Measurements from ENCODE around the gene LRRC72. TPM values are rescaled to one million over a fixed set of nuclear protein-coding genes. Genes with fewer than 3 reads are reported as not detected.

The LRRC72 gene
- total and polyA plus RNA-seq, 8 donors: not detected

DNA sequence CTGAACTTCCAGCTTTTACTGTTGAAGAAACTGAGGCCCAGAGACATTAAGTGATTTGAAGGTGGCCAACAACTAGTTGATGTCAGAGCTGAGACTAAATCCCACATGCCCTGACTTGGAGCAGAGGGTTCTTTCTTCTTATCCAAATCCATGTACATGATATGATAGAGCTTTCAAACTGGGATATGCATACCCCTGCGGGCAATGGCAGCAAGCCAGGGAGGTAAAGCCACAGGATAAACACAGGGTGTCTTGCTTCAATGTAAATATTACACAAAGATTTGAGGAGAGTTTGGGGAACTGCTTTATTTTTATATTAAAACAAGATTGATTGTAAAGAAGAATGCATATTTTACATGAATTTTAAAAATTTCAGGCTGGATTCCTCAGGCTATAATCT lies 2.3 kb upstream of the LRRC72 start:
- H3K4me3 ChIP-seq: no peak overlapping the region
- 20 to 22% methylated on average over 1 of the region's 1 CpG for WGBS, 2 donors
- H3K9me3 ChIP-seq: no peaks in the 10 kb centered on the region
- H3K27ac ChIP-seq: no peak overlapping the region
- H3K27me3 ChIP-seq: no peaks in the 10 kb centered on the region
- FAIRE-seq (no peak), DNase-seq (no peak), ATAC-seq (no peak)
- H3K36me3 ChIP-seq: no peaks in the 10 kb centered on the region
- TF ChIP-seq, protein P1, sequence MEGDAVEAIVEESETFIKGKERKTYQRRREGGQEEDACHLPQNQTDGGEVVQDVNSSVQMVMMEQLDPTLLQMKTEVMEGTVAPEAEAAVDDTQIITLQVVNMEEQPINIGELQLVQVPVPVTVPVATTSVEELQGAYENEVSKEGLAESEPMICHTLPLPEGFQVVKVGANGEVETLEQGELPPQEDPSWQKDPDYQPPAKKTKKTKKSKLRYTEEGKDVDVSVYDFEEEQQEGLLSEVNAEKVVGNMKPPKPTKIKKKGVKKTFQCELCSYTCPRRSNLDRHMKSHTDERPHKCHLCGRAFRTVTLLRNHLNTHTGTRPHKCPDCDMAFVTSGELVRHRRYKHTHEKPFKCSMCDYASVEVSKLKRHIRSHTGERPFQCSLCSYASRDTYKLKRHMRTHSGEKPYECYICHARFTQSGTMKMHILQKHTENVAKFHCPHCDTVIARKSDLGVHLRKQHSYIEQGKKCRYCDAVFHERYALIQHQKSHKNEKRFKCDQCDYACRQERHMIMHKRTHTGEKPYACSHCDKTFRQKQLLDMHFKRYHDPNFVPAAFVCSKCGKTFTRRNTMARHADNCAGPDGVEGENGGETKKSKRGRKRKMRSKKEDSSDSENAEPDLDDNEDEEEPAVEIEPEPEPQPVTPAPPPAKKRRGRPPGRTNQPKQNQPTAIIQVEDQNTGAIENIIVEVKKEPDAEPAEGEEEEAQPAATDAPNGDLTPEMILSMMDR (IDR thresholded peaks at IDR 0.05): no peak
- intact Hi-C loops (cut with DNase I): no loop called here
- H3K4me1 ChIP-seq: no peaks in the 10 kb centered on the region

DNA sequence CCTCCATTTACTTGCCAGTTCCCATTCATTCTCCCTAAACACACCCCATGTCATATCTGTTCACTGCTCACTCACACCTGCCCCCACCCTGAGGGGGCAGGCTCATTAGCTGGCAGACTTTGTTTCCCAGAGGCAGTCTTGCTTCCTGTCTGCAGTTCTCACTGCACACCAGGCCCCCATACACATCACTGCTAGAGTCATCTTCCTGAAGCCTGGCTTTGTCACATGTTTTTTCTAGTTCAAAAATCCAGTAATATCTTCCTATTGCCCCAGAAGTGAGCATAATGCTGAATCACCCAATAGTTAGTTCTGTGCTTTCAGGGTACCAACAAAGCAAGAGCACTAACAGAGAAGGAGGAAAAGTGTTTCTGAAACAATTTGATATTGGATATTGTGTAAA lies 1.9 kb downstream of the LRRC72 start:
- Histone ChIP-seq H3K36me3 (no peaks in the 10 kb centered on the region), H3K9me3 (no peaks in the 10 kb centered on the region), H3K27ac (no peak overlapping the region), H3K4me1 (no peaks in the 10 kb centered on the region), H3K27me3 (no peaks in the 10 kb centered on the region), H3K4me3 (no peak overlapping the region)
- no peak for DNase-seq
- intact Hi-C loops (cut with DNase I): no loop called here
- no peak for FAIRE-seq
- no peak for ATAC-seq
- TF ChIP-seq, protein P1 (IDR thresholded peaks at IDR 0.05): no peak

DNA sequence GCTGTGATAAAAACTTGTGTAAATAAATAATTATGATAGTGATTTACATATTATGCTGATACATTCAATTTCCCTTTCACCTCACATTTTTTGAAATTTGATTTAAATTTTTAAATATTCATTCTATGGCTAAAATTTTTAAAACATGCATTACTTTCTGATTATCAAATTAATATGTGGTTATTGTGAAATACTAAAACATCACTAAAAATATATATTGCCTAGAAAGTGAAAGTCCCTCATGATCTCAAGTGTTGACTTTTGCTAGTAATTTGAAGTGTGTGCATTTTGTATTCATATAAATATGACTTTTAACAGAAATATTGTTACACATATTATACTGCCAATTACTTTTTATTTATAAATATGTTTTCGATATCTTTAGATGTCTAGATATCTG lies 3.1 kb downstream of the LRRC72 start:
- Histone ChIP-seq H3K9me3 (no peaks in the 10 kb centered on the region), H3K27ac (no peak overlapping the region), H3K4me1 (no peaks in the 10 kb centered on the region), H3K4me3 (no peak overlapping the region), H3K36me3 (no peaks in the 10 kb centered on the region), H3K27me3 (no peaks in the 10 kb centered on the region)
- DNase-seq (no peak), FAIRE-seq (no peak), ATAC-seq (no peak)
- TF ChIP-seq, protein P1 (IDR thresholded peaks at IDR 0.05): no peak
- intact Hi-C loops (cut with DNase I): no loop called here
- WGBS, 2 donors: 94 to 98% methylated on average over 1 of the region's 1 CpG

DNA sequence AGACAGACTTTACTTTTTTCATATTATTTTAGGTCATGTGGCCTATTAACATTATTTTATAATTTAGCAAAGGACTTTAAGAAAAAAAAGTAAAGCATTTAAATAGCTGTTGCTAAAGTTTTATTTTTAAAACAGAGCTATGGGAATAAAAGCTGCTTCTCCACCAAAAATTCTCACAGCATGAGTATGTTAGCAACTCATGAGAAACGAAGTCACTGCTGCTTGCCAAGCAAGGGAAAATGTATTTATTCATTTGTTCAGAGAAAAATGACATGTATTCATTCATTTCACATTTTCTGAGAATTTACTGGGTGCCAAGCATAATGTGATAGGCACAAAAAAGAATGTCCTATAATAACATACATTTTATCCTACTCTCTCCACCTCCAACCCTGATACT lies 5.1 kb downstream of the LRRC72 start:
- no peaks in the 10 kb centered on the region for H3K4me1 ChIP-seq
- 52 to 54% methylated on average over 1 of the region's 1 CpG for WGBS, 2 donors
- no peaks in the 10 kb centered on the region for H3K36me3 ChIP-seq
- intact Hi-C loops (cut with DNase I): no loop called here
- no peak for DNase-seq
- ATAC-seq: no peak
- no peak overlapping the region for H3K4me3 ChIP-seq
- no peaks in the 10 kb centered on the region for H3K27me3 ChIP-seq
- no peak overlapping the region for H3K27ac ChIP-seq
- TF ChIP-seq, protein P1 (IDR thresholded peaks at IDR 0.05): no peak
- FAIRE-seq: no peak
- no peaks in the 10 kb centered on the region for H3K9me3 ChIP-seq

DNA sequence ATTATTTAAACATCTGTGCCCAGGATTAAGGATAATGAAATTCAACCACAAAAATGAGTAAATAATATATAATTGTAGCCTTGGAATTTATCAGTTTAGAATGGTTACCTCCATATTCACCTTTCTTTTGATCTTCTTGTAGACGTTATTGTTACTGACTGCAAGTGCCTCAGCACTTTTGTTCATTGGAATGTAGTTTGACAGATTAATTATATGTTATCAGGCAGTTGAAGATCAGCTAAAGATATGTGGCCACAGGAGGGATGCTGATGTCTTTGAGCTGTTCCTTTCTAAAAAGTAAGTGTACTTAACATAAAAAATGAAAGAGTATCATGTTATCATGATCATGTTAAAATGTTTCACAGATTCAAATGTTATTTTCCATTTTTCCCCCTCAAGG lies 5.6 kb downstream of the LRRC72 start:
- Histone ChIP-seq H3K27ac (no peak overlapping the region), H3K4me1 (no peaks in the 10 kb centered on the region), H3K9me3 (no peaks in the 10 kb centered on the region), H3K27me3 (no peaks in the 10 kb centered on the region), H3K4me3 (no peak overlapping the region), H3K36me3 (no peaks in the 10 kb centered on the region)
- FAIRE-seq: no peak
- no peak for DNase-seq
- TF ChIP-seq, protein P1 (IDR thresholded peaks at IDR 0.05): no peak
- intact Hi-C loops (cut with DNase I): no loop called here
- WGBS, 2 donors: 27 to 34% methylated on average over 1 of the region's 1 CpG
- no peak for ATAC-seq

Measured in pancreas (tissue), 10 donors.